ENCODE data around the gene PRX. TPM values are rescaled to one million over a fixed set of nuclear protein-coding genes. Genes with fewer than 3 reads are reported as not detected.
A peak's percentile ranks its signal among the peaks of the same experiment; 100 is the strongest.

PRX gene, protein sequence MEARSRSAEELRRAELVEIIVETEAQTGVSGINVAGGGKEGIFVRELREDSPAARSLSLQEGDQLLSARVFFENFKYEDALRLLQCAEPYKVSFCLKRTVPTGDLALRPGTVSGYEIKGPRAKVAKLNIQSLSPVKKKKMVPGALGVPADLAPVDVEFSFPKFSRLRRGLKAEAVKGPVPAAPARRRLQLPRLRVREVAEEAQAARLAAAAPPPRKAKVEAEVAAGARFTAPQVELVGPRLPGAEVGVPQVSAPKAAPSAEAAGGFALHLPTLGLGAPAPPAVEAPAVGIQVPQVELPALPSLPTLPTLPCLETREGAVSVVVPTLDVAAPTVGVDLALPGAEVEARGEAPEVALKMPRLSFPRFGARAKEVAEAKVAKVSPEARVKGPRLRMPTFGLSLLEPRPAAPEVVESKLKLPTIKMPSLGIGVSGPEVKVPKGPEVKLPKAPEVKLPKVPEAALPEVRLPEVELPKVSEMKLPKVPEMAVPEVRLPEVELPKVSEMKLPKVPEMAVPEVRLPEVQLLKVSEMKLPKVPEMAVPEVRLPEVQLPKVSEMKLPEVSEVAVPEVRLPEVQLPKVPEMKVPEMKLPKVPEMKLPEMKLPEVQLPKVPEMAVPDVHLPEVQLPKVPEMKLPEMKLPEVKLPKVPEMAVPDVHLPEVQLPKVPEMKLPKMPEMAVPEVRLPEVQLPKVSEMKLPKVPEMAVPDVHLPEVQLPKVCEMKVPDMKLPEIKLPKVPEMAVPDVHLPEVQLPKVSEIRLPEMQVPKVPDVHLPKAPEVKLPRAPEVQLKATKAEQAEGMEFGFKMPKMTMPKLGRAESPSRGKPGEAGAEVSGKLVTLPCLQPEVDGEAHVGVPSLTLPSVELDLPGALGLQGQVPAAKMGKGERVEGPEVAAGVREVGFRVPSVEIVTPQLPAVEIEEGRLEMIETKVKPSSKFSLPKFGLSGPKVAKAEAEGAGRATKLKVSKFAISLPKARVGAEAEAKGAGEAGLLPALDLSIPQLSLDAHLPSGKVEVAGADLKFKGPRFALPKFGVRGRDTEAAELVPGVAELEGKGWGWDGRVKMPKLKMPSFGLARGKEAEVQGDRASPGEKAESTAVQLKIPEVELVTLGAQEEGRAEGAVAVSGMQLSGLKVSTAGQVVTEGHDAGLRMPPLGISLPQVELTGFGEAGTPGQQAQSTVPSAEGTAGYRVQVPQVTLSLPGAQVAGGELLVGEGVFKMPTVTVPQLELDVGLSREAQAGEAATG (N-terminal part only)
- total RNA-seq (1 to 10 TPM; 1.7 to 3.8 (median 2.7) TPM), polyA plus RNA-seq (1 to 10 TPM; 2.4 to 2.7 TPM)
- long read RNA-seq, donor 1, partial matches to known transcripts = 7 of 8 reads
- long read RNA-seq, donor 1, other reads (novel, unspliced or antisense) = 1 of 8 reads
- long read RNA-seq, donor 2, partial matches to known transcripts = 0 of 3 reads
- long read RNA-seq, donor 2, other reads (novel, unspliced or antisense) = 3 of 3 reads
- long read RNA-seq, donor 3, partial matches to known transcripts = 0 of 1 reads
- long read RNA-seq, donor 3, other reads (novel, unspliced or antisense) = 1 of 1 reads

DNA sequence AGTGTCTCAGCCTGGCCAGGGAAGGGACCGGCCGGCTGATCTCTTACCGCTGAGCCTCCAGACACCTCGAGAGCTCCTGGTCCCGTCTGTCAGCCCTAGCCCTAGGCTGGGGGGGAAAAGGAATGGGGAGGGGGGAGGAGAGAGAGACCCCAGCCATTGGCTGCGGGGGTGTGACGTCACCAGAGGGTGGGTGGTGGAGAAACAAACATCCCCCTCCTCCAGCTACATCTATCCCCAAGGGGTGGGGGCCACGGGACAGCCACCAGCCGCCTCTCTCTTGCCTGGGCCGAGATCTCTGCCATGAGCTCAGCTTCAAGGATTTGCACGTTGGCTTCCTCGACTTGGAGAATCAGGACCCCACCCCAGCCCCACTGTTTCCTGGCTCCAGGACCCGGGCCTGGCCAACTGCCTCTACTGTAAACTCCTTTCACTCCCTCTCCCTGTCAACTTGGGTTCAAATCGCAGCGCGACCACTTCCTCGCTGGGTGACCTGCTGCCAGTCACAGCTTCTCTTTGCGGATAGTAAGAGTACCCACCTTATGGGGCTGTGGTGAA, at the start of gene PRX:
Gene PRX (minus strand): TSS at position 88 of the 555 bp plus-strand sequence. CDS start 5,446 bp downstream, outside the sequence.
- ATAC-seq (no peak), DNase-seq (no peak)
- Histone ChIP-seq H3K9me3 (no peaks in the 10 kb centered on the region), H3K36me3 (no peaks in the 10 kb centered on the region), H3K27me3 (no peaks in the 10 kb centered on the region), H3K4me3 (no peak within 1 kb of the TSS), H3K27ac (peak within 1 kb of the TSS in 9 of 10 donors; percentile 82 to 94 (median 90)), H3K4me1 (peaks cover 16 to 54% (median 46%) of the 10 kb centered on the region in 9 donors)
- TF ChIP-seq, protein P1, sequence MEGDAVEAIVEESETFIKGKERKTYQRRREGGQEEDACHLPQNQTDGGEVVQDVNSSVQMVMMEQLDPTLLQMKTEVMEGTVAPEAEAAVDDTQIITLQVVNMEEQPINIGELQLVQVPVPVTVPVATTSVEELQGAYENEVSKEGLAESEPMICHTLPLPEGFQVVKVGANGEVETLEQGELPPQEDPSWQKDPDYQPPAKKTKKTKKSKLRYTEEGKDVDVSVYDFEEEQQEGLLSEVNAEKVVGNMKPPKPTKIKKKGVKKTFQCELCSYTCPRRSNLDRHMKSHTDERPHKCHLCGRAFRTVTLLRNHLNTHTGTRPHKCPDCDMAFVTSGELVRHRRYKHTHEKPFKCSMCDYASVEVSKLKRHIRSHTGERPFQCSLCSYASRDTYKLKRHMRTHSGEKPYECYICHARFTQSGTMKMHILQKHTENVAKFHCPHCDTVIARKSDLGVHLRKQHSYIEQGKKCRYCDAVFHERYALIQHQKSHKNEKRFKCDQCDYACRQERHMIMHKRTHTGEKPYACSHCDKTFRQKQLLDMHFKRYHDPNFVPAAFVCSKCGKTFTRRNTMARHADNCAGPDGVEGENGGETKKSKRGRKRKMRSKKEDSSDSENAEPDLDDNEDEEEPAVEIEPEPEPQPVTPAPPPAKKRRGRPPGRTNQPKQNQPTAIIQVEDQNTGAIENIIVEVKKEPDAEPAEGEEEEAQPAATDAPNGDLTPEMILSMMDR (IDR thresholded peaks at IDR 0.05) = no peak
- intact Hi-C loops (cut with DNase I) = loop anchor here in 1 of 10 donors (10.0 kb wide), 1 partner anchor 391 kb away; no protein-coding TSS in a partner anchor
- WGBS, 2 donors = 44 to 45% methylated on average over 18 of the region's 18 CpGs

DNA sequence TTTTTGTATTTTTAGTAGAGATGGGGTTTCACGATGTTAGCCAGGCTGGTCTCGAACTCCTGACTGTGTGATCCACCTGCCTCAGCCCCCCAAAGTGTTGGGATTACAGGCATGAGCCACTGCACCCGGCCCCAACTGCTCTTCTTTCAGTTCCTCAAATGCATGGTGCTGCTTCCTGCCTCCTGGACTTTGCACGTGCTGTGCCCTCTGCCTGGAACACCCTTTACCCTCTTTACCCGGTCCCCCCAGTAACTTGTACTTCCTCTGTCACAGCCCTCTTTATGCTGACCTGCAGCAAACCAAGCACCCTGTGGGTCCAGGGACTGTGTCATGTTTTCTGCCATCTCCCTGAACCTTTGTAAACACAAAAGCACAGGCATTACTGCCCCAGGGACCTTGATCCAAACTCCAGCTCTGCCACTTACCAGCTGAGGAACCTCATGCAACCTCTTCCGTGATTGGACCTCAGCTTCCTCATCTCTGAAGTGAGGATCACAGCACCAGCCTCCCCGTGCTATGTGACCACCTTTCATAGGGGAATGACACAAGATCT, 48.6 kb upstream of the PRX start:
- DNase-seq (peak in 1 of 2 donors; percentile 27), ATAC-seq (no peak)
- peaks cover 0 to 23% (median 4%) of the 10 kb centered on the region in 9 donors for H3K36me3 ChIP-seq
- peaks cover 6 to 49% (median 24%) of the 10 kb centered on the region in 9 donors for H3K4me1 ChIP-seq
- 78 to 85% methylated on average over 7 of the region's 7 CpGs for WGBS, 2 donors
- TF ChIP-seq, protein P1 (IDR thresholded peaks at IDR 0.05) = no peak
- intact Hi-C loops (cut with DNase I) = loop anchor here in 5 of 10 donors (5.0 to 10.0 kb wide), 4 partner anchors 63 to 173 kb away; no protein-coding TSS in a partner anchor
- H3K4me3 ChIP-seq = no peak overlapping the region
- peak overlapping the region in 2 of 10 donors; percentile 31 to 72 for H3K27ac ChIP-seq
- H3K27me3 ChIP-seq = peaks cover 0 to 6% (median 0%) of the 10 kb centered on the region in 7 donors
- no peaks in the 10 kb centered on the region for H3K9me3 ChIP-seq

DNA sequence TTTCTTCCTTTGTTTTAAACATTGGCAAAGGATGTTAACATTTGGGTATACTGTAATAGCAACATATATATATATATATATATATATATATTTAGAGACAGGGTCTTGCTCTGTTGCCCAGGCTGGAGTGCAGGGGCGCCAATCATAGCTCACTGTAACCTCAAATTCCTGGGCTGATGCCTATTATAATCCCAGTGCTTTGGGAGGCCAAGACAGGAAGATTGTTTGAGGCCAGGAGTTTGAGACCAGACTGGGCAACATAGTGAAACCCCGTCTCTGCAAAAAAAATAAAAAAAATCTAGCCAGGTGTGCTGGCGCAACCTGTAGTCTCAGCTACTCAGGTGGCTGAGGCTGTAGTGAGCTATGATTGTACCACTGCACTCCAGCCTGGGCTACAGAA, 47.0 kb upstream of the PRX start:
- no peaks in the 10 kb centered on the region for H3K9me3 ChIP-seq
- ATAC-seq (no peak), DNase-seq (no peak)
- peaks cover 0 to 38% (median 4%) of the 10 kb centered on the region in 9 donors for H3K36me3 ChIP-seq
- WGBS, 2 donors = 94 to 96% methylated on average over 3 of the region's 3 CpGs
- intact Hi-C loops (cut with DNase I) = loop anchor here in 5 of 10 donors (5.0 to 10.0 kb wide), 4 partner anchors 65 to 175 kb away; no protein-coding TSS in a partner anchor
- no peak overlapping the region for H3K27ac ChIP-seq
- no peak overlapping the region for H3K4me3 ChIP-seq
- H3K4me1 ChIP-seq = peaks cover 6 to 38% (median 14%) of the 10 kb centered on the region in 9 donors
- H3K27me3 ChIP-seq = no peaks in the 10 kb centered on the region
- TF ChIP-seq, protein P1 (IDR thresholded peaks at IDR 0.05) = no peak
